H1 (cell line): ENCODE results near the gene ETV1. TPM values are rescaled to one million over a fixed set of nuclear protein-coding genes. Genes with fewer than 3 reads are reported as not detected.

Experiments used
- CTCF ChIA-PET: fragments of 300-600 bp; sonication (Branson Sonifier 250); formaldehyde crosslinking; loops from one replicate; lab custom pipeline; 2021; ENCODE audit not compliant: partially characterized antibody; lab: Charles Lee
- POLR2A ChIA-PET: fragments of 300-600 bp; sonication (Branson Sonifier 250); formaldehyde crosslinking; loops from one replicate; lab custom pipeline; 2021; ENCODE audit warnings: inconsistent platforms; ENCODE audit not compliant: partially characterized antibody; lab: Charles Lee
- DNase-seq, 2 experiments: peaks; one replicate each; pipeline versions ENCODE4 v3.0.0 to v3.0.0-alpha.2; 2010 to 2022; ENCODE audit warnings: low spot score in 2 of 2, low read depth in 1 of 2, mixed read lengths in 1 of 2
- FAIRE-seq: peaks from 2 replicates; lab custom pipeline; 2011; peaks lifted over from hg19 to GRCh38; lab: Jason Lieb, UNC
- H2AFZ ChIP-seq: 2 replicates; pipeline ENCODE4 v1.8.1; 2012; ENCODE audit warnings: low read length, inconsistent platforms
- H2AK5ac ChIP-seq: 2 replicates; pipeline ENCODE4 v1.6.1; 2013; ENCODE audit warnings: low read depth, low read length
- H2BK120ac ChIP-seq: replicated peaks from 2 replicates; pipeline ENCODE3; 2013; ENCODE audit warnings: low read depth, low read length, inconsistent platforms
- H2BK12ac ChIP-seq: 2 replicates; pipeline ENCODE4 v1.6.1; 2013; ENCODE audit warnings: low read depth, low read length
- H2BK15ac ChIP-seq: 2 replicates; pipeline ENCODE4 v1.6.1; 2013; ENCODE audit warnings: low read length
- H2BK20ac ChIP-seq: 2 replicates; pipeline ENCODE4 v1.6.1; 2013; ENCODE audit warnings: low read length
- H2BK5ac ChIP-seq: 2 replicates; pipeline ENCODE4 v1.6.1; 2013; ENCODE audit warnings: low read depth, low read length
- H3K14ac ChIP-seq: 2 replicates; pipeline ENCODE4 v1.6.1; 2013; ENCODE audit warnings: inconsistent platforms; ENCODE audit not compliant: insufficient read length
- H3K18ac ChIP-seq: 2 replicates; pipeline ENCODE4 v1.6.1; 2013; ENCODE audit warnings: low read length; ENCODE audit errors: extremely low read depth
- H3K23ac ChIP-seq: 2 replicates; pipeline ENCODE4 v1.6.1; 2013; ENCODE audit warnings: inconsistent platforms; ENCODE audit not compliant: insufficient read length
- H3K23me2 ChIP-seq: 2 replicates; pipeline ENCODE4 v1.6.1; 2013; ENCODE audit warnings: low read depth, low read length
- H3K27ac ChIP-seq: 2 replicates; pipeline ENCODE4 v1.6.1; 2011; ENCODE audit warnings: low read depth, low read length, inconsistent platforms
- H3K27me3 ChIP-seq, 4 experiments: replicated peaks in 1 of 4; 1 replicate in 1 of 4; 2 replicates in 3 of 4; pipeline versions ENCODE4 v1.6.1 to v1.8.1; 2011 to 2013; ENCODE audit warnings: low read length in 3 of 4, mild to moderate bottlenecking in 3 of 4, inconsistent platforms in 2 of 4, mixed read lengths in 2 of 4, moderate library complexity in 1 of 4; ENCODE audit not compliant: control insufficient read depth in 3 of 4, insufficient read depth in 3 of 4; ENCODE audit errors: extremely low read depth in 1 of 4
- H3K36me3 ChIP-seq, 4 experiments: 2 replicates each; pipeline versions ENCODE4 v1.6.1 to v1.8.1; 2011 to 2013; ENCODE audit warnings: mild to moderate bottlenecking in 4 of 4, low read length in 3 of 4, moderate library complexity in 2 of 4, control low read depth in 1 of 4, inconsistent platforms in 1 of 4; ENCODE audit not compliant: insufficient read depth in 4 of 4, control insufficient read depth in 2 of 4
- H3K4ac ChIP-seq: replicated peaks from 2 replicates; pipeline ENCODE3; 2013; ENCODE audit warnings: low read length, low read depth, mixed read lengths, inconsistent platforms; ENCODE audit not compliant: insufficient read length
- H3K4me1 ChIP-seq, 4 experiments: replicated peaks in 1 of 4; 1 replicate in 1 of 4; 2 replicates in 3 of 4; pipeline versions ENCODE4 v1.6.1 to v1.8.1; 2011 to 2013; ENCODE audit warnings: low read length in 3 of 4, inconsistent platforms in 2 of 4, mixed read lengths in 1 of 4; ENCODE audit not compliant: insufficient read depth in 4 of 4, control insufficient read depth in 3 of 4
- H3K4me2 ChIP-seq, 2 experiments: 2 replicates each; pipeline versions ENCODE4 v1.6.1 to v1.8.1; 2011 to 2013; ENCODE audit warnings: low read depth in 2 of 2, low read length in 2 of 2, control low read depth in 1 of 2, inconsistent platforms in 1 of 2, mild to moderate bottlenecking in 1 of 2; ENCODE audit not compliant: insufficient read depth in 1 of 2
- H3K4me3 ChIP-seq, 4 experiments: fragments of 200-600, 300-600 bp in 1 of 4; sonication (generic), shearing (Covaris generic), sonication (Bioruptor Twin) in 1 of 4; 2 replicates each; pipeline versions ENCODE4 v1.5.1 to v1.8.1; 2011 to 2016; ENCODE audit warnings: low read length in 4 of 4, low read depth in 3 of 4, control low read depth in 2 of 4, inconsistent platforms in 2 of 4, mild to moderate bottlenecking in 2 of 4, mixed read lengths in 1 of 4, moderate library complexity in 1 of 4; ENCODE audit not compliant: insufficient read depth in 2 of 4; ENCODE audit errors: extremely low read depth in 1 of 4
- H3K56ac ChIP-seq: replicated peaks from 2 replicates; pipeline ENCODE3; 2013; ENCODE audit warnings: low read depth, mild to moderate bottlenecking, mixed read lengths, low read length, inconsistent platforms; ENCODE audit not compliant: insufficient read length
- H3K79me1 ChIP-seq: 2 replicates; pipeline ENCODE4 v1.6.1; 2013; ENCODE audit warnings: low read depth, low read length, control low read depth
- H3K79me2 ChIP-seq, 2 experiments: 2 replicates each; pipeline versions ENCODE4 v1.6.1 to v1.8.1; 2012 to 2013; ENCODE audit warnings: low read length in 2 of 2, mild to moderate bottlenecking in 2 of 2, inconsistent platforms in 1 of 2; ENCODE audit not compliant: insufficient read depth in 2 of 2, control insufficient read depth in 1 of 2
- H3K9ac ChIP-seq, 4 experiments: replicated peaks in 1 of 4; 1 replicate in 1 of 4; 2 replicates in 3 of 4; pipeline versions ENCODE4 v1.6.1 to v1.8.1; 2011 to 2013; ENCODE audit warnings: low read depth in 3 of 4, low read length in 3 of 4, control low read depth in 2 of 4, mild to moderate bottlenecking in 2 of 4, moderate library complexity in 2 of 4, inconsistent platforms in 1 of 4; ENCODE audit errors: extremely low read depth in 1 of 4
- H3K9me3 ChIP-seq, 2 experiments: 2 replicates each; pipeline versions ENCODE4 v1.6.1 to v1.8.1; 2012 to 2013; ENCODE audit warnings: mild to moderate bottlenecking in 2 of 2, moderate library complexity in 2 of 2, control low read depth in 1 of 2, inconsistent platforms in 1 of 2, low read depth in 1 of 2, low read length in 1 of 2, mixed read lengths in 1 of 2; ENCODE audit not compliant: insufficient read depth in 2 of 2
- H4K20me1 ChIP-seq, 2 experiments: replicated peaks in 1 of 2; 2 replicates each; pipeline versions ENCODE3 to v1.8.1; 2011 to 2013; ENCODE audit warnings: inconsistent platforms in 2 of 2, low read length in 2 of 2, mild to moderate bottlenecking in 1 of 2; ENCODE audit not compliant: insufficient read depth in 2 of 2, control insufficient read depth in 1 of 2
- H4K5ac ChIP-seq: 2 replicates; pipeline ENCODE4 v1.6.1; 2013; ENCODE audit warnings: low read length, low read depth, mixed read lengths, inconsistent platforms; ENCODE audit not compliant: insufficient read length
- H4K8ac ChIP-seq: 2 replicates; pipeline ENCODE4 v1.8.0; 2013; ENCODE audit warnings: mild to moderate bottlenecking, moderate library complexity, low read length, inconsistent platforms; ENCODE audit not compliant: insufficient read depth; ENCODE audit errors: extremely low read depth
- H4K91ac ChIP-seq: replicated peaks from 2 replicates; pipeline ENCODE3; 2013; ENCODE audit warnings: low read length, mixed read lengths, inconsistent platforms; ENCODE audit not compliant: insufficient read length
- BCL11A ChIP-seq, 2 experiments: IDR thresholded peaks; one replicate each; pipeline ENCODE4 v1.6.1; 2011; ENCODE audit warnings: low read depth in 2 of 2, low read length in 2 of 2, mild to moderate bottlenecking in 2 of 2
- CHD2 ChIP-seq: IDR thresholded peaks from 2 replicates; pipeline ENCODE4 v1.6.1; 2012; ENCODE audit warnings: low read length, improper control_type of control experiment
- KDM4A ChIP-seq: IDR thresholded peaks from one replicate; pipeline ENCODE4 v1.7.1; 2012; ENCODE audit warnings: low read depth, mild to moderate bottlenecking, moderate library complexity, low read length, inconsistent platforms; ENCODE audit not compliant: severe bottlenecking
- MAFK ChIP-seq: IDR thresholded peaks from 2 replicates; pipeline ENCODE4 v1.6.1; 2012; ENCODE audit warnings: low read depth, mild to moderate bottlenecking, improper control_type of control experiment, low read length
- POLR2A ChIP-seq, 2 experiments: IDR thresholded peaks; 1 replicate in 1 of 2; 2 replicates in 1 of 2; pipeline ENCODE4 v1.6.1; 2011; ENCODE audit warnings: low read depth in 2 of 2, low read length in 2 of 2, mild to moderate bottlenecking in 2 of 2; ENCODE audit errors: control extremely low read depth in 1 of 2
- RAD21 ChIP-seq, 2 experiments: IDR thresholded peaks in 1 of 2; conservative IDR thresholded peaks in 1 of 2; 2 replicates each; pipeline ENCODE4 v1.6.1; 2011; ENCODE audit warnings: low read depth in 2 of 2, low read length in 2 of 2, improper control_type of control experiment in 1 of 2, inconsistent platforms in 1 of 2, mild to moderate bottlenecking in 1 of 2, moderate library complexity in 1 of 2
- RXRA ChIP-seq: IDR thresholded peaks from 2 replicates; pipeline ENCODE4 v1.6.1; 2011; ENCODE audit warnings: low read depth, mild to moderate bottlenecking, low read length, moderate library complexity; ENCODE audit not compliant: insufficient read depth
- SP2 ChIP-seq: IDR thresholded peaks from 2 replicates; pipeline ENCODE4 v1.6.1; 2012; ENCODE audit warnings: mild to moderate bottlenecking, low read length, inconsistent platforms
- WGBS, 2 experiments: shearing (Covaris generic) in 1 of 2; methylation state at CpG; one replicate each; pipeline versions ENCODE4 v1.1.6 to v1.1.7; 2013 to 2015; ENCODE audit warnings: low lambda C conversion rate in 2 of 2, mixed read lengths in 2 of 2, inconsistent platforms in 1 of 2, low coverage in 1 of 2, missing lambda C conversion rate in 1 of 2; ENCODE audit not compliant: insufficient replicate concordance in 2 of 2, insufficient coverage in 1 of 2, insufficient read length in 1 of 2; ENCODE audit errors: extremely low coverage in 1 of 2, missing lambda C conversion rate in 1 of 2; 5-methylcytosine and 5-hydroxymethylcytosine counted together
- polyA plus RNA-seq, 7 experiments: library from polyadenylated mRNA; depleted of rRNA in 3 of 7; stranded (reverse) in 5 of 7; unstranded in 2 of 7; fragments of >200 nt in 5 of 7; fragments of 200-250 nt in 2 of 7; gene quantifications; 1 replicate in 5 of 7; 2 replicates in 1 of 7; 4 replicates in 1 of 7; pipeline versions ENCODE4 v1.2.1 to v1.2.3, GENCODE V29; 2011 to 2013; ENCODE audit warnings: missing spikeins in 2 of 7, mixed read lengths in 2 of 7
- total RNA-seq: library from RNA; stranded (reverse); fragmentation: NEBNext Ultra II Directional; extraction: Animal tissue kit (Norgen Biotek cat#: 25700); gene quantifications from 2 replicates; pipeline ENCODE4 v1.2.1, GENCODE V29; 2021
- TF ChIP-seq, protein P1 (sequence below), 3 experiments: IDR thresholded peaks; 1 replicate in 2 of 3; 2 replicates in 1 of 3; pipeline versions ENCODE4 v1.5.1 to v1.6.1; 2011; ENCODE audit warnings: low read length in 3 of 3, mild to moderate bottlenecking in 3 of 3, inconsistent platforms in 2 of 3, low read depth in 1 of 3, moderate library complexity in 1 of 3; ENCODE audit not compliant: insufficient read depth in 1 of 3; ENCODE audit errors: control extremely low read depth in 1 of 3

ETV1 gene
- total and polyA plus RNA-seq, 2 of the 8 experiments (the other 6 are each of a cell fraction or from before 2014, with no cell fraction given) = 58.3 to 91.2 TPM

- Histone ChIP-seq H3K23ac (no peak overlapping the region), H3K9ac (no peak overlapping the region), H3K9me3 (no peaks in the 10 kb centered on the region), H3K79me2 (peaks cover 0 to 81% of the 10 kb centered on the region in 2 experiments; a peak in 3 of 4 replicates), H3K18ac (no peak overlapping the region), H3K79me1 (peaks cover 2% of the 10 kb centered on the region; the same call in 1 of the 2 replicates), H4K20me1 (peaks cover 0 to 1% of the 10 kb centered on the region in 2 experiments), H2AFZ (no peak overlapping the region), H4K8ac (no peak overlapping the region), H3K4me3 (no peak overlapping the region), H3K27me3 (no peaks in the 10 kb centered on the region), H3K4ac (no peak overlapping the region), H3K36me3 (peaks cover 4 to 20% (median 14%) of the 10 kb centered on the region in 4 experiments), H3K27ac (no peak overlapping the region), H2BK5ac (no peak overlapping the region), H4K91ac (no peak overlapping the region), H4K5ac (no peak overlapping the region), H2BK20ac (no peak overlapping the region), H3K4me1 (peaks cover 0 to 17% (median 3%) of the 10 kb centered on the region in 4 experiments; a peak in 3 of 7 replicates), H2BK12ac (no peak overlapping the region; the same call in 1 of the 2 replicates), H2AK5ac (no peak overlapping the region), H3K23me2 (no peaks in the 10 kb centered on the region), H2BK120ac (no peak overlapping the region), H3K4me2 (no peak overlapping the region), H3K56ac (no peak overlapping the region), H3K14ac (no peak overlapping the region), H2BK15ac (no peak overlapping the region)
- 69% methylated on average over 5 of the region's 5 CpGs; no CpG with 5 or more reads in 1 of the 2 experiments for WGBS, 2 experiments
- FAIRE-seq (no peak), DNase-seq (no peak)
- POLR2A ChIA-PET = interaction anchor here (0.9 to 5.0 kb wide), 4 partner anchors 8 to 19 kb away, joined by 3 to 48 read pairs (median 3); partner anchors contain the start of gene ETV1
- CTCF ChIA-PET = interaction anchor here (1.8 kb wide), 1 partner anchor 9 kb away, joined by 9 read pairs; the partner anchor contains the start of gene ETV1
- TF ChIP-seq KDM4A = no peak
- TF ChIP-seq, protein P1, sequence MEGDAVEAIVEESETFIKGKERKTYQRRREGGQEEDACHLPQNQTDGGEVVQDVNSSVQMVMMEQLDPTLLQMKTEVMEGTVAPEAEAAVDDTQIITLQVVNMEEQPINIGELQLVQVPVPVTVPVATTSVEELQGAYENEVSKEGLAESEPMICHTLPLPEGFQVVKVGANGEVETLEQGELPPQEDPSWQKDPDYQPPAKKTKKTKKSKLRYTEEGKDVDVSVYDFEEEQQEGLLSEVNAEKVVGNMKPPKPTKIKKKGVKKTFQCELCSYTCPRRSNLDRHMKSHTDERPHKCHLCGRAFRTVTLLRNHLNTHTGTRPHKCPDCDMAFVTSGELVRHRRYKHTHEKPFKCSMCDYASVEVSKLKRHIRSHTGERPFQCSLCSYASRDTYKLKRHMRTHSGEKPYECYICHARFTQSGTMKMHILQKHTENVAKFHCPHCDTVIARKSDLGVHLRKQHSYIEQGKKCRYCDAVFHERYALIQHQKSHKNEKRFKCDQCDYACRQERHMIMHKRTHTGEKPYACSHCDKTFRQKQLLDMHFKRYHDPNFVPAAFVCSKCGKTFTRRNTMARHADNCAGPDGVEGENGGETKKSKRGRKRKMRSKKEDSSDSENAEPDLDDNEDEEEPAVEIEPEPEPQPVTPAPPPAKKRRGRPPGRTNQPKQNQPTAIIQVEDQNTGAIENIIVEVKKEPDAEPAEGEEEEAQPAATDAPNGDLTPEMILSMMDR (IDR thresholded peaks at IDR 0.05; ENCODE audit: control extremely low read depth in 1 of 3, insufficient read depth in 1 of 3, low read depth in 1 of 3, low read length in 3 of 3) = no peak
- TF ChIP-seq BCL11A (IDR thresholded peaks at IDR 0.05; ENCODE audit: low read depth in 2 of 2, low read length in 2 of 2) = no peak
- TF ChIP-seq CHD2 = no peak
- TF ChIP-seq RAD21 (IDR thresholded peaks at IDR 0.05 in 1 of 2, conservative IDR thresholded peaks at IDR 0.05 in 1 of 2; ENCODE audit: low read depth in 2 of 2, low read length in 2 of 2) = no peak
- no peak for TF ChIP-seq MAFK
- TF ChIP-seq SP2 = no peak
- no peak for TF ChIP-seq POLR2A (IDR thresholded peaks at IDR 0.05; ENCODE audit: control extremely low read depth in 1 of 2, low read depth in 2 of 2, low read length in 2 of 2)
- no peak for TF ChIP-seq RXRA
Measured at GRCh38 chr7:13979671-13980435, 9.6 kb downstream of the ETV1 start.
